H9 (cell line): ENCODE results near the gene PDS5A. TPM values are rescaled to one million over a fixed set of nuclear protein-coding genes. Genes with fewer than 3 reads are reported as not detected.
"Not testable (repeated sequence)": the region's sequence is repeated elsewhere in the genome, so short reads cannot be mapped to it uniquely, and the experiment has no call there.

Experiments
- DNase-seq: peaks from one replicate; pipeline ENCODE4 v3.0.0-alpha.2; 2017
- H2AFZ ChIP-seq: one replicate; pipeline ENCODE4 v1.6.1; 2013; ENCODE audit warnings: mild to moderate bottlenecking, low read length, control low read depth, moderate library complexity
- H2AK5ac ChIP-seq: 2 replicates; pipeline ENCODE4 v1.6.1; 2013; ENCODE audit warnings: low read length, control low read depth, mixed read lengths; ENCODE audit not compliant: insufficient read length
- H2BK120ac ChIP-seq: one replicate; pipeline ENCODE4 v1.6.1; 2013; ENCODE audit warnings: low read depth, mild to moderate bottlenecking, low read length, control low read depth, inconsistent platforms; ENCODE audit not compliant: poor library complexity, severe bottlenecking
- H2BK12ac ChIP-seq: 2 replicates; pipeline ENCODE4 v1.6.1; 2013; ENCODE audit warnings: low read length, control low read depth, mixed read lengths, low read depth; ENCODE audit not compliant: insufficient read length
- H2BK15ac ChIP-seq: 2 replicates; pipeline ENCODE4 v1.6.1; 2013; ENCODE audit warnings: low read depth, low read length, control low read depth
- H2BK20ac ChIP-seq: one replicate; pipeline ENCODE4 v1.6.1; 2013; ENCODE audit warnings: low read depth, mild to moderate bottlenecking, low read length, control low read depth, inconsistent platforms; ENCODE audit not compliant: poor library complexity, severe bottlenecking
- H2BK5ac ChIP-seq: 2 replicates; pipeline ENCODE4 v1.6.1; 2013; ENCODE audit warnings: low read length, control low read depth, mixed read lengths; ENCODE audit not compliant: insufficient read length
- H3K14ac ChIP-seq: 2 replicates; pipeline ENCODE4 v1.6.1; 2013; ENCODE audit warnings: low read length, control low read depth; ENCODE audit not compliant: insufficient read depth
- H3K18ac ChIP-seq: 2 replicates; pipeline ENCODE4 v1.6.1; 2013; ENCODE audit warnings: low read depth, mild to moderate bottlenecking, mixed read lengths, low read length, control low read depth; ENCODE audit not compliant: insufficient read length
- H3K23ac ChIP-seq: 2 replicates; pipeline ENCODE4 v1.6.1; 2013; ENCODE audit warnings: low read length, control low read depth, mixed read lengths, low read depth; ENCODE audit not compliant: insufficient read length
- H3K23me2 ChIP-seq: 2 replicates; pipeline ENCODE4 v1.6.1; 2013; ENCODE audit warnings: low read depth, mild to moderate bottlenecking, mixed read lengths, low read length, control low read depth; ENCODE audit not compliant: insufficient read length, poor library complexity, severe bottlenecking
- H3K27ac ChIP-seq: 2 replicates; pipeline ENCODE4 v1.5.1; 2013; ENCODE audit warnings: low read length, control low read depth, mixed read lengths, low read depth; ENCODE audit not compliant: insufficient read length
- H3K27me3 ChIP-seq: 2 replicates; pipeline ENCODE4 v1.6.1; 2013; ENCODE audit warnings: low read length, control low read depth, inconsistent platforms; ENCODE audit not compliant: insufficient read depth
- H3K4ac ChIP-seq: 2 replicates; pipeline ENCODE4 v1.6.1; 2013; ENCODE audit warnings: low read depth, mild to moderate bottlenecking, control low read depth, inconsistent platforms, low read length, moderate library complexity
- H3K4me1 ChIP-seq: 2 replicates; pipeline ENCODE4 v1.6.1; 2013; ENCODE audit warnings: low read length, control low read depth, inconsistent platforms; ENCODE audit not compliant: insufficient read depth
- H3K4me2 ChIP-seq: 2 replicates; pipeline ENCODE4 v1.6.1; 2013; ENCODE audit warnings: low read length, control low read depth, mixed read lengths; ENCODE audit not compliant: insufficient read length, insufficient read depth
- H3K56ac ChIP-seq: 2 replicates; pipeline ENCODE4 v1.6.1; 2013; ENCODE audit warnings: low read depth, mild to moderate bottlenecking, mixed read lengths, low read length, control low read depth; ENCODE audit not compliant: insufficient read length
- H3K79me1 ChIP-seq: 2 replicates; pipeline ENCODE4 v1.6.1; 2013; ENCODE audit warnings: low read depth, mild to moderate bottlenecking, moderate library complexity, low read length, control low read depth, inconsistent platforms; ENCODE audit not compliant: insufficient read depth, poor library complexity, severe bottlenecking
- H3K79me2 ChIP-seq: 2 replicates; pipeline ENCODE4 v1.6.1; 2013; ENCODE audit warnings: low read length, control low read depth, inconsistent platforms; ENCODE audit not compliant: insufficient read depth
- H3K9ac ChIP-seq: 2 replicates; pipeline ENCODE4 v1.6.1; 2013; ENCODE audit warnings: low read length, control low read depth, mixed read lengths; ENCODE audit not compliant: insufficient read length; ENCODE audit errors: extremely low read depth
- H3K9me3 ChIP-seq: one replicate; pipeline ENCODE4 v1.6.1; 2013; ENCODE audit warnings: low read depth, low read length, inconsistent platforms; ENCODE audit not compliant: control insufficient read depth
- H3T11ph ChIP-seq: one replicate; pipeline ENCODE4 v1.6.1; 2013; ENCODE audit warnings: mild to moderate bottlenecking, low read length, control low read depth, inconsistent platforms
- H4K20me1 ChIP-seq: one replicate; pipeline ENCODE4 v1.6.1; 2013; ENCODE audit not compliant: control insufficient read depth, insufficient read length, insufficient read depth
- H4K5ac ChIP-seq: 2 replicates; pipeline ENCODE4 v1.6.1; 2013; ENCODE audit warnings: low read depth, mild to moderate bottlenecking, mixed read lengths, low read length, control low read depth; ENCODE audit not compliant: insufficient read length
- H4K8ac ChIP-seq: replicated peaks from 2 replicates; pipeline ENCODE4 v1.6.1; 2013; ENCODE audit warnings: low read length, control low read depth, mixed read lengths, low read depth; ENCODE audit not compliant: insufficient read length
- H4K91ac ChIP-seq: 2 replicates; pipeline ENCODE4 v1.6.1; 2013; ENCODE audit warnings: low read depth, mild to moderate bottlenecking, moderate library complexity, mixed read lengths, low read length, control low read depth; ENCODE audit not compliant: insufficient read length
- H3K27ac Mint-ChIP-seq, 3 experiments: 2 replicates in 2 of 3; 3 replicates in 1 of 3; pipeline ENCODE4 v1.8.0; 2020 to 2021; ENCODE audit warnings: mixed read lengths in 3 of 3, mild to moderate bottlenecking in 1 of 3, moderate library complexity in 1 of 3
- H3K27me3 Mint-ChIP-seq: 2 replicates; pipeline ENCODE4 v1.8.0; 2021; ENCODE audit warnings: low read depth, mild to moderate bottlenecking, moderate library complexity, mixed read lengths
- H3K36me3 Mint-ChIP-seq, 3 experiments: 2 replicates in 2 of 3; 3 replicates in 1 of 3; pipeline ENCODE4 v1.8.0; 2020 to 2021; ENCODE audit warnings: low read depth in 3 of 3, mixed read lengths in 3 of 3; ENCODE audit not compliant: insufficient read depth in 1 of 3
- H3K4me1 Mint-ChIP-seq, 2 experiments: 2 replicates each; pipeline ENCODE4 v1.8.0; 2020; ENCODE audit warnings: mixed read lengths in 2 of 2
- H3K4me3 Mint-ChIP-seq, 2 experiments: 2 replicates in 1 of 2; 3 replicates in 1 of 2; pipeline ENCODE4 v1.8.0; 2020 to 2021; ENCODE audit warnings: mild to moderate bottlenecking in 2 of 2, mixed read lengths in 2 of 2, moderate library complexity in 1 of 2
- H3K9me3 Mint-ChIP-seq, 2 experiments: 2 replicates in 1 of 2; 3 replicates in 1 of 2; pipeline ENCODE4 v1.8.0; 2020; ENCODE audit warnings: mild to moderate bottlenecking in 2 of 2, mixed read lengths in 2 of 2, moderate library complexity in 1 of 2
- CTCF ChIP-seq: fragments of 200-600 bp; sonication (generic); conservative IDR thresholded peaks from 3 replicates; pipeline ENCODE4 v1.8.0; 2021; ENCODE audit warnings: antibody characterized with exemption, mild to moderate bottlenecking
- WGBS: extraction: QIAGEN DNeasy Blood & Tissue Kit; methylation state at CpG from one replicate; pipeline ENCODE4 v1.1.7; 2013; ENCODE audit warnings: missing lambda C conversion rate, low lambda C conversion rate, mixed read lengths; ENCODE audit not compliant: insufficient read length; ENCODE audit errors: extremely low coverage; 5-methylcytosine and 5-hydroxymethylcytosine counted together
- total RNA-seq: library from RNA; stranded (reverse); gene quantifications from 2 replicates; pipeline ENCODE4 v1.2.1, GENCODE V29; 2021

The PDS5A gene
- total RNA-seq, 1 experiment from 2014 or later, result 65.4 TPM

DNA sequence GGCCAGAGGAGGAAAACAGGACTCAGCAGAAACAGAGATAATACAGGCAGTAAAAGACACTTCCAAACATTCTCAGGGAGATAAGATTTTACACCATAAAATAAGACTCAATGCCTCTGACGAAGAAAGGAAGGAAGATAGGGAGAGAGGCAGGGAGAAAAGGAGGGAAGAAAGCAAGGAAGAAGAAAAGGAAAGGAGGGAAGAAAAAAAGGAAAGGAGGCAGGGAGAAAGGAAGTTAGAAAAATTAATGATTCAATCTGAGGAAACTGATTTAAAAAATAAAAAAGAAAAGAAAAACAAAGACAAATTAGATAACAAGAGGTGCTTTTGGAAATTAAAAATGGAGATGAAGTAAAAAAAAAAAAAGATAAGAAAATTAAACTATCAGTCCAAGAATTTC lies 72.1 kb downstream of the PDS5A start:
- Mint-ChIP-seq H3K27me3 (no peaks in the 10 kb centered on the region), H3K27ac (peak overlapping the region; percentile 4 to 73 (median 58); a peak in 4 of 7 replicates), H3K4me1 (no peaks in the 10 kb centered on the region), H3K4me3 (no peak overlapping the region), H3K36me3 (peaks cover 18 to 61% (median 59%) of the 10 kb centered on the region in 3 experiments; a peak in 6 of 7 replicates), H3K9me3 (no peaks in the 10 kb centered on the region)
- Histone ChIP-seq H3K4me1 (no peaks in the 10 kb centered on the region), H3K14ac (no peak overlapping the region), H4K8ac (no peak overlapping the region), H2AK5ac (no peak overlapping the region), H2BK20ac (no peak overlapping the region), H3K27me3 (no peaks in the 10 kb centered on the region), H3K9me3 (no peaks in the 10 kb centered on the region), H2AFZ (no peak overlapping the region), H4K91ac (no peak overlapping the region), H3K79me1 (no peaks in the 10 kb centered on the region), H4K20me1 (no peaks in the 10 kb centered on the region), H3K18ac (no peak overlapping the region), H4K5ac (no peak overlapping the region), H2BK12ac (no peak overlapping the region), H2BK120ac (no peak overlapping the region), H3K23ac (no peak overlapping the region), H3K27ac (no peak overlapping the region), H3K4ac (no peak overlapping the region), H3K23me2 (no peaks in the 10 kb centered on the region), H2BK5ac (no peak overlapping the region), H3K4me2 (no peak overlapping the region), H3K9ac (no peak overlapping the region), H3T11ph (no peak overlapping the region), H3K79me2 (no peaks in the 10 kb centered on the region), H3K56ac (no peak overlapping the region), H2BK15ac (no peak overlapping the region)
- WGBS, result no CpG with 5 or more reads among the region's 1 CpG
- DNase-seq, result no peak
- no peak for TF ChIP-seq CTCF

DNA sequence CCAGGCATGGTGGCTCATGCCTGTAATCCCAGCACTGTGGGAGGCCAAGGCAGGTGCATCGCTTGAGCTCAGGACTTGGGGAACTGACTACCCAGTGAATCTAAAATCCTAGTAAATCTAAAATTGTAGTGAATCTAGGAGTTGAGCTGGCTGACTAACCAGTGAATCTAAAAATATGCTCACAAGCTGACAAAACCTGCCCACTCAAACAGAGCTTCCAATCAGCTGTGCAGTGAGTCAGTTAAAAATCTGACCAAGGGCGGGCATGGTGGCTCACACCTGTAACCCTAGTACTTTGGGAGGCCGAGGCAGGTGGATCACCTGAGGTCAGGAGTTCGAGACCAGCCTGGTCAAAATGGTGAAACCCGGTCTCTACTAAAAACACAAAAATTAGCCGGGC lies 72.7 kb downstream of the PDS5A start:
- H3K4ac ChIP-seq, H3K56ac ChIP-seq, H2AK5ac ChIP-seq, H3K4me1 ChIP-seq, H4K5ac ChIP-seq, H3T11ph ChIP-seq, DNase-seq, H3K4me3 Mint-ChIP-seq, H3K18ac ChIP-seq, H3K14ac ChIP-seq, H2BK120ac ChIP-seq, H3K9me3 Mint-ChIP-seq, H4K8ac ChIP-seq, H3K4me1 Mint-ChIP-seq, H3K9ac ChIP-seq, H2BK12ac ChIP-seq, H3K27me3 Mint-ChIP-seq, H4K20me1 ChIP-seq, H2BK15ac ChIP-seq, H3K9me3 ChIP-seq, H2BK20ac ChIP-seq, H4K91ac ChIP-seq, H3K27ac ChIP-seq, H3K4me2 ChIP-seq, H3K23ac ChIP-seq, H3K79me2 ChIP-seq, H3K23me2 ChIP-seq, H2AFZ ChIP-seq, H2BK5ac ChIP-seq, H3K79me1 ChIP-seq, H3K27me3 ChIP-seq: not testable (repeated sequence)
- WGBS, result no CpG with 5 or more reads among the region's 6 CpGs
- Mint-ChIP-seq H3K36me3 (peaks cover 18 to 60% (median 59%) of the 10 kb centered on the region in 3 experiments; a peak in 6 of 7 replicates), H3K27ac (peak overlapping the region in 1 of 3 experiments; percentile 73; a peak in 1 of 7 replicates)
